RCC 7860 (cell line): ENCODE results near the gene AGO3.
A peak's percentile ranks its signal among the peaks of the same experiment; 100 is the strongest.

Experiments
- DNase-seq: peaks from one replicate; pipeline ENCODE4 v3.0.0-alpha.2; 2015; ENCODE audit warnings: low spot score
- FAIRE-seq: peaks from 2 replicates; lab custom pipeline; 2012; peaks lifted over from hg19 to GRCh38; lab: Jason Lieb, UNC

The AGO3 gene

DNA sequence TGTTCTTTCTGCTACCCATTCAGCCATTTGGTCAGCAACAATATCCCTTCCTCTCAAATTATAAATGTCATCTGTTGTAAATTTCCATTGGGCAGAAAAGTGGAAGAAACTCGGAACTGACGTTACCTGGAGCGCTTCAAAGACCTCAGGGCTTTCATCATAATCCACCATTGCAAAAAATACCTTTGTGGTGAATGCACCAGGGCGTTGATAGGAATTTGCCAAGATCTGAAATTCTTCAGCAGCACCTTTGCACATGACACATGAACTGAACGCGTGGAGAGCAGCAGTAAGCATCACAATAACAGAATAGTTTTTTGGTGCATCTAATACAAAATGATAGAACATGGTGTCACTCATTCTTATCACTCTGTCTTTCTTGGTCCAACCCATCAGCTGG is 149.9 kb downstream of the AGO3 start:
- FAIRE-seq, result no peak
- DNase-seq, result no peak

DNA sequence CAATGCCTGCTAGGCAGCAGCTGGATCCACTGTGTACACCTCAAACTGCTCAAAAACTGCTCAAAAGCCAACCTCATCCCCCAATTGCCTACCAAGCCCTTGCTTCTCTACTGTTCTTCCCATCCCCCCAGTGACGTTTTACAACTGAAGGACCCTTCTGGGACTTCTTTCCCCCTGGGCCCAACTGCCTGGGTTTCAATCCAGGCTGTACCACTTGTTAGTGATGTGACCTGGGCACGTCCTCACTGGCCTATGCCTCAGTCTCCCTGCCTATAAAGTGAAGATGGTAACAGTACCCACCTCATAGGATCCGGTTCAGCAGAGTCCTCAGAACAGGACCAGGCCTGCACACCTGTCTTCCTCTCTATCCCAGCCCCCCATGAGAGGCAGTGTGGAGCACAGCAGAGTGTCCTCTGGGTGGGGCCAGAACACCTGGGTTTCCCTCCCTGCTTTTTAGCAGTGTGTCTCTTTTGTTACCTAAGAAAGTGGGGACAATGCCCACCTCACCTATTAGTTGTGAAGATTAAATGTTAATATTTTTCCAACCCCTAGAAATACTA is 151.1 kb downstream of the AGO3 start:
- DNase-seq (no peak), FAIRE-seq (no peak)

DNA sequence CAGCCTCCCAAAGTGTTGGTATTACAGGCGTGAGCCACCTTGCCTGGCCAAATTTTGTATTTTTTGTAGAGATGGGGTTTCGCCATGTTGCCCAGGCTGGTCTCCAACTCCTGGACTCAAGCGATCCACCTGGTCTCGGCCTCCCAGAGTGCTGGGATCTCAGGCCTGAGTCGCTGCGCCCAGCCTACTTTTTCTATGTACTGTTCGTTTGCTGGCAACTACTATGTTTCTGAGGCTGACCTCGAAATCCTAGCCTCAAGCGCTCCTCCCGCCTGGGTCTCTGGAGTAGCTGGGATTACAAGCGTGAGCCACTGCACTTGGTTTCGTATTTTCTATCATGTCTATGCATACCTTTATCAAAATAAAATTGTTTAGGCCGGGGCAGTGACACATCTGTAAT is 152.3 kb downstream of the AGO3 start:
- FAIRE-seq (no peak), DNase-seq (no peak)

- no peak for DNase-seq
- FAIRE-seq, result no peak
Observed at GRCh38 chr1:36083635-36084496, 153.0 kb downstream of the AGO3 start, which contains the start of gene TEKT2. Gene TEKT2 (plus strand): TSS chr1:36084094. CDS start chr1:36084922, 828 bp downstream.

- no peak for FAIRE-seq
- DNase-seq, result no peak
Observed at GRCh38 chr1:36084497-36085115, 153.7 kb downstream of the AGO3 start.

DNA sequence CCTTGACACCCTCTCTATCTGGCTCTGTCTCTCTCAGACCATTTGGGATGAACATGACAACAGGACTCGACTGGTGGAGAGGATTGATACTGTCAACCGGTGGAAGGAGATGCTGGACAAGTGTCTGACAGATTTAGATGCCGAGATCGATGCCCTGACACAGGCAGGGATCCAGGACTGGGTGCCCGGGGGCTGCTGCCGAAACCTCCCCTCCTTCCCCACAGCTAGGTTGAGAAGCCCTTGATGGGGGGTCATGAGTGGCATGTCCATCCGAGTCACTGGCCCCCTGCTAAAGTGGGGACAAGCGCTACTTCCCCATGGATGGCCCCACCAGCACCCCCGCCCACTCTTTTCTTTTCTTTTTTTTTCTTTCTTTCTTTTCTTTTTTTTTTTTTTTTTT is 154.2 kb downstream of the AGO3 start:
- DNase-seq (no peak), FAIRE-seq (no peak)

GRCh38 chr1:36085686-36086526 is 155.0 kb downstream of the AGO3 start:
- FAIRE-seq (no peak), DNase-seq (no peak)

DNA sequence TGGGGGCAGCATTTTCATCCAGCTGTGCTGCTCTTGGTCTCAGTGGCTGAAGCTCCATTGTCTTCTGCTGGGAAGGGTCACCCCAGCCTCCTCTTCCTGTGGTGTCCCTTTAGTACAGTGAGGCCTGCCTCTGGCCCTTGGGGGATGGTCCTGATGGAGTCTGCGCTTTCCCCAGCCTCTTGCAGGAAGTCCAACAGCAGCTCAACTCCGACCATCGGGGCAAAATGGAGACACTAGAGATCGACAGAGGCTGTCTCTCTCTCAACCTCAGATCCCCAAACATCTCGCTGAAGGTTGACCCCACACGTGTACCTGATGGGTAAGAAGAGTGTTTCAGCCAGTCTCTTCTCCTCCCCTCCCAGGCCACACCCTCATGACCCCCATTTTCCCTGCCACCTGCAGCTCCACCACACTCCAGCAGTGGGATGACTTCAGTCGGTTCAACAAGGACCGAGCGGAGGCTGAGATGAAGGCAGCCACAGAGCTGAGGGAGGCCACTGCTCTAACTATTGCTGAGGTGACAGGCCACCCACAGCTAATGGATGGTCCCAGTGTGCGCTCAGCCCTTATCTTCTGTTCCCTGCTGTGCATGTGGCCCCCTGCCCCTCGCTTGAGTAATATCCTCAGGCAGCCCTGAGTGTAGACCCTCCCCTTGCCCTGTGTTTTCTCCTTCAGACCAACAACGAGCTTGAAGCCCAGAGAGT is 155.8 kb downstream of the AGO3 start:
- DNase-seq (no peak), FAIRE-seq (no peak)

GRCh38 chr1:36087233-36088123 is 156.6 kb downstream of the AGO3 start:
- no peak for FAIRE-seq

DNA sequence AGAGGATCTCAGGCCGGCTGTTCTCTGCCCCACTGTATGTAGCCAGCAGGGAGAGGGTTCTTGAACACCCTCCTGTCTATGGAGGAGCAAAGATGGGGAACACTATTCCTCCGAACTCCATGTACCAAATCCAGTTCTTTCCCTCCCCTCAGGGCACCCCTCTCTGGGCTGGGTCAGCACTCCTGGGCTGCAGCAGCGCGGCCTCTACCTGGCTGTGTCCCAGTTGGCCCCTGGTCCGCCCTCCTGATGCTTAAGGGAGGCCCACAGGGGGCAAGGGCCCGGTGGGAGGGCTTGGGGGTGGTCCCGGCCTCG is 157.3 kb downstream of the AGO3 start:
- DNase-seq (no peak), FAIRE-seq (no peak)

More at GRCh38 chr1:36087233-36088123, 156.6 kb downstream of the AGO3 start:
- DNase-seq, result no peak

DNA sequence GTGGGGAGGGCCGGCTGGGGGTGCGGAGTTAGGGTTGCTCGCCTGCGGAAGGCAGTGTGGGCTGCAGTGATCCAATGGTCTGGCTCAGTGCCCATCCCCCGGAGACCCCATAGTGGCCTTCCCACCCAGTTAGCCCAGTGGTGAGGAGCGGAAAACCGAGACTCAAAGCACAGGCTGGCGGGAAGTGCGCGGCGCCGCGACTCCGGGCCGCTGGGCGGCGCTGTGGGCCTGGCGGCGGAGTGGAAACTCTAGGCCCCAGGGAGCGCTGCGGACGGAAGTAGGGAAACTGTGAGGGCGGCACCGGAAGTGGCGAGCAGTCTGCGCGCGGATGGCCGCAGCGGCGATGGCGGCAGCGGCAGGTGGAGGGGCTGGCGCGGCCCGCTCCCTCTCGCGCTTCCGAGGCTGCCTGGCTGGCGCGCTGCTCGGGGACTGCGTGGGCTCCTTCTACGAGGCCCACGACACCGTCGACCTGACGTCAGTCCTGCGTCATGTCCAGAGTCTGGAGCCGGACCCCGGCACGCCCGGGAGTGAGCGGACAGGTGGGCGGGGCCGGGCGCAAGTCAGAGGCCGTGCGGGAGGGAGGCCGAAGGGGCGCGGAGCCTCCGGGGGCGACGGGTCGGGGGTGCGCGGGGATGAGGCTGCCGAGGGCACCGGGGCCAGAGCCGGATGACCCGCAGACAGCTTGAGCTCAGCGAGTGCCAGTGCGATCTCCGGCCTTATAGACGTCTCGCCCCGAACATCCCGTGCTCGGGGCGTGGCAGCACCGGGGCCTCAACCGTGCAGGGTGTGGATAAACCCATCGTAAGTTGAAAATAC is 157.9 kb downstream of the AGO3 start, which contains the start of gene ADPRS:
TSS of gene ADPRS (plus strand) at position 316 of the 816 bp plus-strand sequence. CDS start at position 329, 13 bp downstream.
- DNase-seq (peak; percentile 75), FAIRE-seq (no peak)

DNA sequence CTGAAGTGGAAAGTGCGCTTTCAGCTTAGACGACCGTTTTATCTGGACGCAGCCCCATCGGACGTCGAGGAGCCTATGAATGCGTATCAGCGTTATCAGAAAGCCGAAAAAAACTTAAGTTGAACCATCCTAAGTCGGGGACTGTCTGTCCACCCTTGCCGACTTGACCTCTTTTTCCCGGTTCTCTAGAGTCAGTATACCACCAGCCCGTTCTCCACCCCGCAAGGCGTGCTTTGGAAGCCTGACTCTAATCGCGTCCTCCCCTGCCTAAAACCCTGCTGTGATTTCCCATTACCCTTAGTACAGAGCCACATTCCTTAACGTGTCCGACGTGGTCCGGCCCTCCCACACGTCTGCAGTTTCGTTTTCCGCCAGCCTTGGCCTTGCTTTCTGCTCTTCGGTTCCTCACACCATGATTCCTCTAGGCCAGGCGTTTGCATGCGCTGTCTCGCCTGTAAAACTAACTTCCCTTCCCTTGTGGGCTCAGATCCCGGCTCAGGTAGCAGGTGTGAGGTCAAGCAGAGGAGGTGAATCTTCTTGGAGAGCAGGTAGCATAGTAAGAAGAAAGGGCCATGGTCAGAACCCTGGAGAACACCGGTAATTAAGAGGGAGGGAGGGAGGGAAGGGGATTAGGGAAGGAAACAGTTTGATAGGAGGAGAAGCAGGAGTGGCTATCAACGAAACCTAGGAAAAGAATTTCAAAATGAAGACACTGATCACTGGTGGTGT is 158.7 kb downstream of the AGO3 start:
- FAIRE-seq, result no peak
- peak; percentile 45 for DNase-seq

DNA sequence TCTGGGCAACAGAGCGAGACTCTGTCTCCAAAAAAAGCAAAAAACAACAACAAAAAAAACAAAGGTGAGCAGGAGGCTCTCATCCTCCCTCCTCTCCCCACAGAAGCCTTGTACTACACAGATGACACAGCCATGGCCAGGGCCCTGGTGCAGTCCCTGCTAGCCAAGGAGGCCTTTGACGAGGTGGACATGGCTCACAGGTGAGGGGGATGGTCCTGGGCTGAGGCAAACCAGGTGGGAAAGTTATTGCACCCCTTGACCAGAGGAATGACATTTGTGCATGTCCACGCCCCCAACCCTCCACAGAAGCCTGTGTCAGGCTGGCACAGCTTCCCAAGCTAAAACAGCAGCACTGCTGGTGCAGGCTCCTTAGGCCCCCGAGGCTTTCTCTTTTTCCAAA is 160.2 kb downstream of the AGO3 start:
- DNase-seq (no peak), FAIRE-seq (no peak)

DNA sequence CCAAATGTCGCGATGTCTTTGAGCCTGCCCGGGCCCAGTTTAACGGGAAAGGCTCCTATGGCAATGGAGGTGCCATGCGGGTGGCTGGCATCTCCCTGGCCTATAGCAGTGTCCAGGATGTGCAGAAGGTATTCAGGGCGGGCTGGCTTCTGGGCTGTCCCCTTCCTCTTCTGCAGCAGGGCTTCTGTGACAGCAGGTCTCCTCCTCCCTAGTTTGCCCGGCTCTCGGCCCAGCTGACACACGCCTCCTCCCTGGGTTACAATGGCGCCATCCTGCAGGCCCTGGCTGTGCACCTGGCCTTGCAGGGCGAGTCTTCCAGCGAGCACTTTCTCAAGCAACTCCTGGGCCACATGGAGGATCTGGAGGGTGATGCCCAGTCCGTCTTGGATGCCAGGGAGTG is 160.8 kb downstream of the AGO3 start:
- FAIRE-seq (no peak), DNase-seq (no peak)

DNA sequence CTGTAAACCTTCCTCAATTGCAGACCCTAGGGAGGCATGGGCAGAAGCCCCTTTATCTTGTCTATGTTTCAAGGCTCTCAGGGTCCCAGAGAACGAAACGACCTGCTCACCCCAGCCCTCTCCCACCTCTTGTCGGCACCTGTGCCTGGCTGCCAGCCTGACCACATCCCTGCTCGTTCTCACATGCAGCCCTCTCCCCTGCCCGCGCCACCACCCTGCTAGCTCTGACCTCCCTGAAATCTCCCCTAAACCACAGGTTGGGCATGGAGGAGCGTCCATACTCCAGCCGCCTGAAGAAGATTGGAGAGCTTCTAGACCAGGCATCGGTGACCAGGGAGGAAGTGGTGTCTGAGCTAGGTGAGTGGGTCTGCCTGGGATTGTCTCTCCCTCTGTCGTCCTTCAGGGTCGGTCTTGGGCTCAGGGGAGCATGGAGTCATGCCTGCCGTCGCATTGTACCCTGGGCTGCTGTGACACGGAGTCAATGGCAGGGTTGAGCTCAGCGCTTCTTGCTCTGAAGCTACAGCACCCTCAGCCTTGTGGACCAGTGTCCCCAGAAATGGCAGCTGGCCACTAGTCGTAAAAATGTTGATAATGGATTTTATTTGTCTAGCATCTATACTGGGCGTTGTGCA is 161.4 kb downstream of the AGO3 start:
- no peak for FAIRE-seq

GRCh38 chr1:36092798-36093185 is 161.9 kb downstream of the AGO3 start:
- DNase-seq (no peak), FAIRE-seq (no peak)

More for the DNA sequence above, 161.4 kb downstream of the AGO3 start:
- no peak for DNase-seq

DNA sequence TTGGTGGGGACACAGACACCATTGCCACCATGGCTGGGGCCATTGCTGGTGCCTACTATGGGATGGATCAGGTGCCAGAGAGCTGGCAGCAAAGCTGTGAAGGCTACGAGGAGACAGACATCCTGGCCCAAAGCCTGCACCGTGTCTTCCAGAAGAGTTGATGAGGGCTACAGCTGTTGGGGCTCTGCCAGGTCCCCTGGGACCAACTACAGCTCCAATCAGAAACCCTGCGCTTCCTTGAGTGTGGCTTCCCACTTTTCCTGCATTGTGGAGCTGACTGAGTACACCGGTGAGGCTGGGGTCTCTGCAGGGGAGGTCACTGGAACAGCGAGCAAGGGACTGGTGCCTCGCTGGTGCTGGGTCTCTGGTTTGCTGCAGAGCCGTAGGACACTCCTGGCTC is 162.3 kb downstream of the AGO3 start:
- no peak for FAIRE-seq

DNA sequence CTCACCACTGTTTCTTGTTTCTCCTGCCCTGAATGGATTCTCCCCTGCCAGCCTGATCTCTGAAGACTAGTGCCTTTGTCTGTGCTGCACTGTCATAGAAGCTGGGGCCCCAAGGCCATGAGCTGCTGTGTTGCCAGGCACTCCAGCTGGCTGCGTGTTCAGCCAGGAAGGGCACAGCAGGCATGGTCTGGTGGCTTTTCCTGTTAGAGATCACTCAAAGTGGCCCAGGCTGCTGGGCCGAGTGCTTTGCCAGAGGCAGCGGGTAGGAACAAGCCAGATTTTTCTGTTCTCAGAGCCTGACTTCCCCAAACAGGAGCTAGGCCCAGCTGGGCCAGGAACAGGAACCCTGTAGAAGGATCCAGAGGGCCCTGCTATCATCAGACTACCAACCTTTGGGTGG is 163.0 kb downstream of the AGO3 start:
- no peak for FAIRE-seq
- no peak for DNase-seq

More for the DNA sequence above, 162.3 kb downstream of the AGO3 start:
- no peak for DNase-seq
